ENCODE results near the gene ADGRB3. TPM values are rescaled to one million over a fixed set of nuclear protein-coding genes. Genes with fewer than 3 reads are reported as not detected.

Gene ADGRB3
- total RNA-seq, 1 donor from 2014 or later: 2.7 TPM

DNA sequence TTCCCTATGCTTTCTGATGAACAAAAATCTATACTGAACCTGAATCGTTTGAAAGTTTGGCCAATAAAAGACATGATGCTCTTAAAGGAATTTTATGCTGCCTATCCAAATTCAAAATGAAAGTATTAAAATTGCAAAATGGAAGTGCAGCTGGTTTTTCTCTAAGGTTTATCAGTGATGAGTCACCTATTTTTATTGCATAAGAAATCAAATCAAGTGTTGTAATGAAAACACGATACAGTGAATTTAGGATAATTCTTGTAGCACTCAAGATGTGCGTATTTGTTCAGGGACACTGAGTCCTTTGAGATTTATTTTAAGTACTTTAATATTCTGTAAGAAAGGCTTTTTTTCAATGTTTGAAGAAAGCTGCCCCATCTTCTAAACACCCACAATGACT, 409.5 kb downstream of the ADGRB3 start:
- H3K27me3 ChIP-seq: no peaks in the 10 kb centered on the region
- H3K4me3 ChIP-seq: no peak overlapping the region
- no peak for DNase-seq (ENCODE audit: extremely low spot score in 2 of 2)
- H3K9me3 ChIP-seq: no peaks in the 10 kb centered on the region
- TF ChIP-seq POLR2A (IDR thresholded peaks at IDR 0.05) (no peak), POLR2AphosphoS5 (IDR thresholded peaks at IDR 0.05; ENCODE audit: insufficient read depth in 1 of 2, low read depth in 1 of 2) (no peak)
- TF ChIP-seq, protein P1, sequence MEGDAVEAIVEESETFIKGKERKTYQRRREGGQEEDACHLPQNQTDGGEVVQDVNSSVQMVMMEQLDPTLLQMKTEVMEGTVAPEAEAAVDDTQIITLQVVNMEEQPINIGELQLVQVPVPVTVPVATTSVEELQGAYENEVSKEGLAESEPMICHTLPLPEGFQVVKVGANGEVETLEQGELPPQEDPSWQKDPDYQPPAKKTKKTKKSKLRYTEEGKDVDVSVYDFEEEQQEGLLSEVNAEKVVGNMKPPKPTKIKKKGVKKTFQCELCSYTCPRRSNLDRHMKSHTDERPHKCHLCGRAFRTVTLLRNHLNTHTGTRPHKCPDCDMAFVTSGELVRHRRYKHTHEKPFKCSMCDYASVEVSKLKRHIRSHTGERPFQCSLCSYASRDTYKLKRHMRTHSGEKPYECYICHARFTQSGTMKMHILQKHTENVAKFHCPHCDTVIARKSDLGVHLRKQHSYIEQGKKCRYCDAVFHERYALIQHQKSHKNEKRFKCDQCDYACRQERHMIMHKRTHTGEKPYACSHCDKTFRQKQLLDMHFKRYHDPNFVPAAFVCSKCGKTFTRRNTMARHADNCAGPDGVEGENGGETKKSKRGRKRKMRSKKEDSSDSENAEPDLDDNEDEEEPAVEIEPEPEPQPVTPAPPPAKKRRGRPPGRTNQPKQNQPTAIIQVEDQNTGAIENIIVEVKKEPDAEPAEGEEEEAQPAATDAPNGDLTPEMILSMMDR (IDR thresholded peaks at IDR 0.05): no peak
- no peaks in the 10 kb centered on the region for H3K36me3 ChIP-seq
- no peak overlapping the region for H3K27ac ChIP-seq
- intact Hi-C loops (cut with DNase I): no loop called here
- H3K4me1 ChIP-seq: no peaks in the 10 kb centered on the region

DNA sequence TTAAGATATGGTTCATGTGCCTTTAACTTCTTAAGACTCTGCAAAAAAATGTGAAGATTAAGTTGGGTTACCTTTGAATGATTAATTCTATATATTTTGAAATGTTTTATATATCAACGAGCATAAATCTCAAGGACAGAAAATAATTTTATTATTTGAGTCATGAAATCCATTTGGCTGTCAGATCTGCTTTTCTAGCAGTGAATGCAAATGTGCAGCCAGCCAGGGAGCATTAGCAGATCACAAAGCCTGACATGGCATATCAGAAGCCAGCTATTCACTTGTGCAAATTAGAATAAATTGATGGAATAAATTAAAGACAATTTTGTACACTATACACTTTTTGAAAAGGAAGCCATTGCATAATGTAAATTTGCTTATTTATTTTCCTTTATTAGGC, 424.3 kb downstream of the ADGRB3 start:
- no peak overlapping the region for H3K4me3 ChIP-seq
- H3K9me3 ChIP-seq: no peaks in the 10 kb centered on the region
- no peaks in the 10 kb centered on the region for H3K36me3 ChIP-seq
- H3K27ac ChIP-seq: no peak overlapping the region
- DNase-seq (ENCODE audit: extremely low spot score in 2 of 2): no peak
- TF ChIP-seq POLR2AphosphoS5 (IDR thresholded peaks at IDR 0.05; ENCODE audit: insufficient read depth in 1 of 2, low read depth in 1 of 2): no peak
- TF ChIP-seq, protein P1 (IDR thresholded peaks at IDR 0.05): no peak
- no peak for TF ChIP-seq POLR2A (IDR thresholded peaks at IDR 0.05)
- intact Hi-C loops (cut with DNase I): no loop called here
- no peaks in the 10 kb centered on the region for H3K4me1 ChIP-seq
- no peaks in the 10 kb centered on the region for H3K27me3 ChIP-seq

DNA sequence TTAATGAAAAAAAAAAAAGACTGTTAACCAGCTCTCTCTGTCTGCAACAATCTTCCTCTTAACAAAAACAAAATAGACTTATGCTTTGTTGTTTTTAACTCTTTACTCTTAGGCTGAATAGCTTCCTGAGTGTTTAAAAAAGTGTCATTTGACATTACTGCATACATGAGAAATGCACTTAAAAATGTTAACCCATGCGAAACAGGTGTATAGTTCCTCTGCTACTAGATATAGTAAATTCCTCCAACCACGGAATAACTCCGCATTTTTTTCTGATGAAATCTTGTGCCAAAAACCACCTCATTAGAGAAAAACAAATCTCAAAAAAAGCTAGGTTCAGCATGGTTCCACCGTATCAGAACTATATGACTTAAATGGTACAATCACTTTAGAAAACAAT, 426.0 kb downstream of the ADGRB3 start:
- Histone ChIP-seq H3K27me3 (no peaks in the 10 kb centered on the region), H3K9me3 (no peaks in the 10 kb centered on the region), H3K4me1 (no peaks in the 10 kb centered on the region), H3K4me3 (no peak overlapping the region), H3K27ac (no peak overlapping the region), H3K36me3 (no peaks in the 10 kb centered on the region)
- intact Hi-C loops (cut with DNase I): no loop called here
- TF ChIP-seq, protein P1 (IDR thresholded peaks at IDR 0.05): no peak
- TF ChIP-seq POLR2A (IDR thresholded peaks at IDR 0.05) (no peak), POLR2AphosphoS5 (IDR thresholded peaks at IDR 0.05; ENCODE audit: insufficient read depth in 1 of 2, low read depth in 1 of 2) (no peak)
- DNase-seq (ENCODE audit: extremely low spot score in 2 of 2): no peak

DNA sequence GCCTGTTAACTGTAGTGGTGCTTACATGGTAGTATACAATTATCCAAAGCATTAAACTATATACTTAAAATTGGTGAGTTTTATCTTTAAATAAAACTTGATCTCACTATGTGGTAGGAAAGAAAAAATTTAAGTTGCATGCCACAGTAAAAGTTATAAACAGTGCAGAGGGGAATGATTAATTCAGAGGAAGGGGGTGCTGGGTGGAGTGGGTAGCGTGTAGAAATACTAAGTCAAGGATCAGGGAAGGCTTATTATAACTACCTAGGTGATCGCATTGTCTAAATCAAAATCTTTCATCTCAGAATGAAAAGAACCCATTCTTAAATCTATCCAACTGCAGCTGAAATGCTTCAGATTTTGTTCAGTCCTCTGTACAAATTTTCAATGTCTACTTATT, 428.3 kb downstream of the ADGRB3 start:
- H3K4me1 ChIP-seq: no peaks in the 10 kb centered on the region
- H3K9me3 ChIP-seq: no peaks in the 10 kb centered on the region
- H3K4me3 ChIP-seq: no peak overlapping the region
- H3K27ac ChIP-seq: no peak overlapping the region
- no peaks in the 10 kb centered on the region for H3K36me3 ChIP-seq
- H3K27me3 ChIP-seq: no peaks in the 10 kb centered on the region
- no peak for DNase-seq (ENCODE audit: extremely low spot score in 2 of 2)
- intact Hi-C loops (cut with DNase I): no loop called here
- TF ChIP-seq POLR2AphosphoS5 (IDR thresholded peaks at IDR 0.05; ENCODE audit: insufficient read depth in 1 of 2, low read depth in 1 of 2) (no peak), POLR2A (IDR thresholded peaks at IDR 0.05) (no peak)
- TF ChIP-seq, protein P1 (IDR thresholded peaks at IDR 0.05): no peak

DNA sequence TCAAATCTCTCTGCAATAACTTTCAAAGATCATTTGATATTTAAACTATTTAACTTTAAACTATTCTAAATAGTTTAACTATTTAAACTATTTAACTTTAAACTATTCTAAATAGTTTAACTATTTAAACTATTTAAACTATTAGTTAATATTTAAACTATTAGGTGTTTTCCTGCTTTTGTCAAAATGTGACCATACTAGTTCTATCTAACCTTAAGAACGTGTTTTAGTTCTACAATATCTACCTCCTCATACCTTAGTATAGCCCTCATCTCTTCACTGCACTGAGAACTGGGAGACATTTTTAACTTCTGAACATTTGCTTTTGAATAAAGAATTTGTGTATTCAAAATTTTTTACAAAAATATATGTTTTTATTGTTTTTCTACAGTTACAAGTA, 429.1 kb downstream of the ADGRB3 start:
- Histone ChIP-seq H3K27me3 (no peaks in the 10 kb centered on the region), H3K27ac (no peak overlapping the region), H3K4me3 (no peak overlapping the region), H3K36me3 (no peaks in the 10 kb centered on the region), H3K4me1 (no peaks in the 10 kb centered on the region), H3K9me3 (no peaks in the 10 kb centered on the region)
- intact Hi-C loops (cut with DNase I): no loop called here
- DNase-seq (ENCODE audit: extremely low spot score in 2 of 2): no peak
- TF ChIP-seq, protein P1 (IDR thresholded peaks at IDR 0.05): no peak
- TF ChIP-seq POLR2AphosphoS5 (IDR thresholded peaks at IDR 0.05; ENCODE audit: insufficient read depth in 1 of 2, low read depth in 1 of 2): no peak
- TF ChIP-seq POLR2A (IDR thresholded peaks at IDR 0.05): no peak
